GM23248 (cell line): ENCODE measurements around the gene TTF1. TPM values are rescaled to one million over a fixed set of nuclear protein-coding genes. Genes with fewer than 3 reads are reported as not detected.

Experiments
- DNase-seq: peaks from one replicate; pipeline ENCODE4 v3.0.0-alpha.2; 2015
- H2AFZ ChIP-seq: fragments of 200-600 bp; sonication (generic); 2 replicates; pipeline ENCODE4 v1.6.1; 2016; ENCODE audit warnings: antibody characterized with exemption
- H3F3A ChIP-seq: fragments of 200-600 bp; sonication (generic); 2 replicates; pipeline ENCODE4 v1.6.1; 2016; ENCODE audit warnings: mild to moderate bottlenecking, antibody characterized with exemption, mixed run types; ENCODE audit not compliant: insufficient read depth
- H3K27ac ChIP-seq: fragments of 200-600 bp; sonication (generic); 2 replicates; pipeline ENCODE4 v1.5.1; 2016; ENCODE audit warnings: mild to moderate bottlenecking
- H3K27me3 ChIP-seq: fragments of 200-600 bp; sonication (generic); replicated peaks from 2 replicates; pipeline ENCODE4 v1.6.1; 2016; ENCODE audit warnings: mild to moderate bottlenecking; ENCODE audit not compliant: insufficient read depth
- H3K36me3 ChIP-seq: fragments of 200-600 bp; sonication (generic); 2 replicates; pipeline ENCODE4 v1.6.1; 2016; ENCODE audit warnings: low read depth, mild to moderate bottlenecking
- H3K4me1 ChIP-seq: fragments of 200-600 bp; sonication (generic); 2 replicates; pipeline ENCODE4 v1.6.1; 2016; ENCODE audit warnings: mild to moderate bottlenecking; ENCODE audit not compliant: insufficient read depth
- H3K4me2 ChIP-seq: fragments of 200-600 bp; sonication (generic); one replicate; pipeline ENCODE4 v1.6.1; 2016; ENCODE audit warnings: mild to moderate bottlenecking; ENCODE audit not compliant: unreplicated experiment
- H3K4me3 ChIP-seq: fragments of 200-600 bp; sonication (generic); 2 replicates; pipeline ENCODE4 v1.5.1; 2016; ENCODE audit warnings: mild to moderate bottlenecking
- H3K79me2 ChIP-seq: fragments of 200-600 bp; sonication (generic); 2 replicates; pipeline ENCODE4 v1.6.1; 2016; ENCODE audit warnings: mild to moderate bottlenecking; ENCODE audit not compliant: insufficient read depth
- H3K9ac ChIP-seq: fragments of 200-600 bp; sonication (generic); 2 replicates; pipeline ENCODE4 v1.6.1; 2016; ENCODE audit warnings: mild to moderate bottlenecking
- H3K9me2 ChIP-seq: fragments of 200-600 bp; sonication (generic); 2 replicates; pipeline ENCODE4 v1.6.1; 2016; ENCODE audit warnings: mixed run types, mild to moderate bottlenecking, moderate library complexity; ENCODE audit not compliant: insufficient read depth
- H3K9me3 ChIP-seq: fragments of 200-600 bp; sonication (generic); one replicate; pipeline ENCODE4 v1.6.1; 2017; ENCODE audit warnings: low read depth
- H4K20me1 ChIP-seq: fragments of 200-600 bp; sonication (generic); 2 replicates; pipeline ENCODE4 v1.6.0; 2016; ENCODE audit not compliant: insufficient read depth
- EZH2 ChIP-seq: fragments of 200-600 bp; sonication (generic); IDR thresholded peaks from 2 replicates; pipeline ENCODE4 v1.6.1; 2018; ENCODE audit warnings: antibody characterized with exemption, mild to moderate bottlenecking; ENCODE audit not compliant: insufficient read depth, poor library complexity, severe bottlenecking
- EZH2phosphoT487 ChIP-seq: fragments of 200-600 bp; sonication (generic); IDR thresholded peaks from 2 replicates; pipeline ENCODE4 v1.6.1; 2018; ENCODE audit warnings: antibody characterized with exemption, moderate library complexity, mild to moderate bottlenecking, low read depth; ENCODE audit not compliant: insufficient read depth
- WGBS, 2 experiments: methylation state at CpG; one replicate each; pipeline ENCODE4 v1.1.6; 2015 to 2017; ENCODE audit warnings: low lambda C conversion rate in 2 of 2, low coverage in 1 of 2; ENCODE audit errors: missing lambda C conversion rate in 2 of 2; 5-methylcytosine and 5-hydroxymethylcytosine counted together
- in situ Hi-C: fragments of 300-500 bp; cut with MboI; formaldehyde crosslinking; loops from 2 replicates; pipeline ENCODE4 v1.15.0; 2020
- polyA plus RNA-seq: library from polyadenylated mRNA; unstranded; fragments of >200 nt; fragmentation: Nextera tagmentation; extraction: Ambion mirVana; gene quantifications from 2 replicates; pipeline ENCODE4 v1.2.1, GENCODE V29; 2016
- total RNA-seq: library from RNA; depleted of rRNA; stranded (reverse); fragments of >200 nt; shearing (Covaris generic); gene quantifications from 2 replicates; pipeline ENCODE4 v1.2.3, GENCODE V29; 2014

TTF1 gene
- total and polyA plus RNA-seq, 2 experiments from 2014 or later, result 5.3 to 6.7 TPM

GRCh38 chr9:132341177-132341840, 65.3 kb downstream of the TTF1 start:
- no peaks in the 10 kb centered on the region for H3K4me1 ChIP-seq
- 97 to 99% methylated on average over 9 of the region's 9 CpGs for WGBS, 2 experiments
- no peaks in the 10 kb centered on the region for H4K20me1 ChIP-seq
- H3K36me3 ChIP-seq, result peaks cover 84% of the 10 kb centered on the region
- no peak overlapping the region for H3K9ac ChIP-seq
- H2AFZ ChIP-seq, result no peak overlapping the region
- in situ Hi-C loops, result loop anchor here (25.0 kb wide), 1 partner anchor 104 kb away; no protein-coding TSS in a partner anchor
- no peak for DNase-seq
- H3K9me2 ChIP-seq, result no peaks in the 10 kb centered on the region
- H3K4me2 ChIP-seq, result no peak overlapping the region
- no peaks in the 10 kb centered on the region for H3F3A ChIP-seq
- H3K79me2 ChIP-seq, result peaks cover 89% of the 10 kb centered on the region
- H3K9me3 ChIP-seq, result no peaks in the 10 kb centered on the region
- TF ChIP-seq EZH2 (no peak), EZH2phosphoT487 (no peak)
- no peak overlapping the region for H3K27ac ChIP-seq
- no peaks in the 10 kb centered on the region for H3K27me3 ChIP-seq
- H3K4me3 ChIP-seq, result no peak overlapping the region

- Histone ChIP-seq H3K4me2 (no peak overlapping the region), H3K27me3 (no peaks in the 10 kb centered on the region), H3K27ac (no peak overlapping the region), H4K20me1 (no peaks in the 10 kb centered on the region), H3F3A (no peaks in the 10 kb centered on the region), H3K79me2 (peaks cover 68% of the 10 kb centered on the region), H2AFZ (no peak overlapping the region), H3K4me1 (no peaks in the 10 kb centered on the region), H3K36me3 (peaks cover 80% of the 10 kb centered on the region), H3K4me3 (no peak overlapping the region), H3K9ac (no peak overlapping the region), H3K9me2 (no peaks in the 10 kb centered on the region), H3K9me3 (no peaks in the 10 kb centered on the region)
- WGBS, 2 experiments, result 96 to 100% methylated on average over 3 of the region's 3 CpGs
- TF ChIP-seq EZH2phosphoT487 (no peak), EZH2 (no peak)
- no peak for DNase-seq
- in situ Hi-C loops, result loop anchor here (25.0 kb wide), 1 partner anchor 97 kb away; no protein-coding TSS in a partner anchor
Observed at GRCh38 chr9:132334364-132334763, 72.3 kb downstream of the TTF1 start.

GRCh38 chr9:132333556-132333955, 73.1 kb downstream of the TTF1 start:
- in situ Hi-C loops, result loop anchor here (25.0 kb wide), 1 partner anchor 96 kb away; no protein-coding TSS in a partner anchor
- Histone ChIP-seq H2AFZ (no peak overlapping the region), H3K4me2 (no peak overlapping the region), H3K27me3 (no peaks in the 10 kb centered on the region), H3K9me3 (no peaks in the 10 kb centered on the region), H3K36me3 (peaks cover 85% of the 10 kb centered on the region), H3K9ac (no peak overlapping the region), H3F3A (no peaks in the 10 kb centered on the region; the same call in 1 of the 2 replicates), H3K4me1 (no peaks in the 10 kb centered on the region), H3K9me2 (no peaks in the 10 kb centered on the region), H3K79me2 (peaks cover 68% of the 10 kb centered on the region), H4K20me1 (no peaks in the 10 kb centered on the region), H3K4me3 (no peak overlapping the region), H3K27ac (no peak overlapping the region)
- 92 to 96% methylated on average over 1 of the region's 1 CpG for WGBS, 2 experiments
- DNase-seq, result no peak
- TF ChIP-seq EZH2phosphoT487, result no peak
- no peak for TF ChIP-seq EZH2

GRCh38 chr9:132328580-132328979, 78.1 kb downstream of the TTF1 start:
- H3K36me3 ChIP-seq, result peaks cover 82% of the 10 kb centered on the region
- no peaks in the 10 kb centered on the region for H3K27me3 ChIP-seq
- no peak for DNase-seq
- H3K4me3 ChIP-seq, result no peak overlapping the region
- peaks cover 18% of the 10 kb centered on the region; the same call in 1 of the 2 replicates for H3F3A ChIP-seq
- H3K9ac ChIP-seq, result no peak overlapping the region
- peaks cover 96% of the 10 kb centered on the region for H3K79me2 ChIP-seq
- no peaks in the 10 kb centered on the region for H4K20me1 ChIP-seq
- no peaks in the 10 kb centered on the region for H3K9me2 ChIP-seq
- H3K4me2 ChIP-seq, result no peak overlapping the region
- no peak overlapping the region for H2AFZ ChIP-seq
- H3K27ac ChIP-seq, result no peak overlapping the region
- TF ChIP-seq EZH2phosphoT487 (no peak), EZH2 (no peak)
- H3K4me1 ChIP-seq, result no peaks in the 10 kb centered on the region
- WGBS, 2 experiments, result 99% methylated on average over 4 of the region's 4 CpGs
- no peaks in the 10 kb centered on the region for H3K9me3 ChIP-seq
- in situ Hi-C loops, result loop anchor here (25.0 kb wide), 1 partner anchor 91 kb away; no protein-coding TSS in a partner anchor
